PC-3 (cell line): ENCODE data around the gene AKT1. TPM values are rescaled to one million over a fixed set of nuclear protein-coding genes. Genes with fewer than 3 reads are reported as not detected.

Experiments used
- ATAC-seq: fragments of 200-7000 bp; cut with Tn5 transposase; 2 replicates; pipeline ENCODE4 v1.9.1; 2020; ENCODE audit warnings: mild to moderate bottlenecking, moderate library complexity
- BruUV-seq: library from RNA; stranded (reverse); fragments of 400-500 nt; replicated peaks from 2 replicates; lab custom pipeline; 2021; lab: Mats Ljungman, UMichigan
- CTCF ChIA-PET: fragments of 300-600 bp; sonication (Branson Sonifier 250); formaldehyde crosslinking; loops from one replicate; lab custom pipeline; 2022; ENCODE audit warnings: antibody characterized with exemption; lab: Charles Lee
- POLR2A ChIA-PET: fragments of 300-600 bp; sonication (Branson Sonifier 250); formaldehyde crosslinking; loops from one replicate; lab custom pipeline; 2022; ENCODE audit warnings: antibody characterized with exemption; ENCODE audit not compliant: unreplicated experiment; lab: Charles Lee
- DNase-seq: peaks from one replicate; pipeline ENCODE4 v3.0.0-alpha.2; 2015
- H2AFZ ChIP-seq: fragments of 300-600 bp; sonication (generic); 2 replicates; pipeline ENCODE4 v1.6.0; 2016; ENCODE audit warnings: antibody characterized with exemption, low read length
- H3F3A ChIP-seq: fragments of 300-600 bp; sonication (generic); one replicate; pipeline ENCODE4 v1.6.0; 2017; ENCODE audit warnings: antibody characterized with exemption, low read length, control low read depth, mild to moderate bottlenecking; ENCODE audit not compliant: unreplicated experiment
- H3K27ac ChIP-seq: fragments of 300-600 bp; sonication (generic); 2 replicates; pipeline ENCODE4 v1.5.1; 2016; ENCODE audit warnings: mild to moderate bottlenecking, low read length
- H3K27me3 ChIP-seq: fragments of 300-600 bp; sonication (generic); 2 replicates; pipeline ENCODE4 v1.6.1; 2016; ENCODE audit warnings: low read length, mixed read lengths
- H3K36me3 ChIP-seq: fragments of 300-600 bp; sonication (generic); 2 replicates; pipeline ENCODE4 v1.6.1; 2016; ENCODE audit warnings: low read depth, mixed run types, low read length, mixed read lengths
- H3K4me1 ChIP-seq: fragments of 300-600 bp; sonication (generic); 2 replicates; pipeline ENCODE4 v1.5.1; 2016; ENCODE audit warnings: low read length; ENCODE audit not compliant: insufficient read depth
- H3K4me2 ChIP-seq: fragments of 300-600 bp; sonication (generic); 2 replicates; pipeline ENCODE4 v1.6.0; 2016; ENCODE audit warnings: low read length
- H3K4me3 ChIP-seq: fragments of 300-600 bp; sonication (generic); 2 replicates; pipeline ENCODE4 v1.5.1; 2016; ENCODE audit warnings: mild to moderate bottlenecking, low read length, mixed read lengths
- H3K79me2 ChIP-seq: fragments of 300-600 bp; sonication (generic); 2 replicates; pipeline ENCODE4 v1.6.1; 2017; ENCODE audit warnings: low read length, mixed read lengths
- H3K9ac ChIP-seq: fragments of 300-600 bp; sonication (generic); 2 replicates; pipeline ENCODE4 v1.6.0; 2016; ENCODE audit warnings: mild to moderate bottlenecking, low read length
- H3K9me2 ChIP-seq: fragments of 300-600 bp; sonication (generic); replicated peaks from 2 replicates; pipeline ENCODE4 v1.6.1; 2016; ENCODE audit warnings: mixed run types, low read length, mixed read lengths
- H3K9me3 ChIP-seq: fragments of 300-600 bp; sonication (generic); 2 replicates; pipeline ENCODE4 v1.6.1; 2016; ENCODE audit warnings: low read length, mixed read lengths
- H4K20me1 ChIP-seq: fragments of 300-600 bp; sonication (generic); 2 replicates; pipeline ENCODE4 v1.6.1; 2016; ENCODE audit warnings: low read length, mixed read lengths
- EZH2 ChIP-seq: fragments of 300-600 bp; sonication (generic); IDR thresholded peaks from one replicate; pipeline ENCODE4 v1.6.1; 2017; ENCODE audit warnings: antibody characterized with exemption, mild to moderate bottlenecking, low read length; ENCODE audit not compliant: unreplicated experiment
- EZH2phosphoT487 ChIP-seq: fragments of 300-600 bp; sonication (generic); IDR thresholded peaks from 2 replicates; pipeline ENCODE4 v1.6.1; 2018; ENCODE audit warnings: mild to moderate bottlenecking, antibody characterized with exemption, low read length, borderline replicate concordance
- intact Hi-C: fragments of 100-400 bp; cut with micrococcal nuclease; formaldehyde crosslinking; loops from 2 replicates; pipeline ENCODE4 v1.9.0; 2023
- total RNA-seq: library from RNA; depleted of rRNA; stranded (reverse); fragments of >200 nt; gene quantifications from 2 replicates; pipeline ENCODE4 v1.2.3, GENCODE V29; 2014
- TF ChIP-seq, protein P1 (sequence below): fragments of 300-600 bp; sonication (generic); conservative IDR thresholded peaks from 2 replicates; pipeline ENCODE4 v1.5.1; 2017; ENCODE audit warnings: antibody characterized with exemption, low read depth, mild to moderate bottlenecking, low read length

AKT1 gene
- total RNA-seq, 1 experiment from 2014 or later, result 196 TPM

DNA sequence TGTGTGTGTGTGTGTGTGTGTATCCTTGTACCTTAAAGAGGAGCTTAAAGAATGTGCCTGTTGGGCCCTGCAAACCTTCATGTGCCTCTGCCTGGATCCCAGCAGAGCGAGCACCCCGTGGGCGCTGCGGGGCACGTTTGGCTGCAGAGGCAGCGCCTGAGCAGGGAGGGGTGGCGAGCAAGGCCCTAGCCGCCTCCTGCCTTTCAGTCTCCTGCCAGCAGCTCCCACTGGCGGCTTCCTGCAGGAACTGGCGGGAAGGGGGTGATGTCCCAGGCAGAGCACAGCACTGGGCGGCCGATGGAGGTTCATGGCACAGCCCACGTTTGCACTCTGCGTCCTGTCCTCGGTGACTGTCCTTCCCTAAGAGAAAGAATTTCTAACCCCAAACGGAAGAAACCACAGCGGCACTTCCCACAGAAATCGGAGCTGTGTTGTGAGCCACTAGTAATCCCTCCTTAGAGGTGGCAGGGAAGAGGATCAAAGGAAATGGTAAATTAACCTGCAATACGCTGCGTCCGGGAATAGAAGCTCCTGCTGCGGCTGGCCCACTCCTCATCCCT, 25.2 kb upstream of the AKT1 start:
- Histone ChIP-seq H3K27ac (no peak overlapping the region), H2AFZ (no peak overlapping the region), H3K79me2 (peaks cover 13% of the 10 kb centered on the region), H4K20me1 (no peaks in the 10 kb centered on the region), H3K9me2 (no peaks in the 10 kb centered on the region), H3K9me3 (no peaks in the 10 kb centered on the region), H3K4me2 (no peak overlapping the region), H3K9ac (no peak overlapping the region), H3K4me1 (peaks cover 13% of the 10 kb centered on the region), H3F3A (no peaks in the 10 kb centered on the region), H3K36me3 (no peaks in the 10 kb centered on the region), H3K27me3 (no peaks in the 10 kb centered on the region), H3K4me3 (no peak overlapping the region)
- POLR2A ChIA-PET, result no interaction called here
- CTCF ChIA-PET, result no interaction called here
- DNase-seq, result no peak
- no TSS peak for BruUV-seq
- no peak for TF ChIP-seq EZH2phosphoT487
- ATAC-seq, result no peak
- intact Hi-C loops, result no loop called here

DNA sequence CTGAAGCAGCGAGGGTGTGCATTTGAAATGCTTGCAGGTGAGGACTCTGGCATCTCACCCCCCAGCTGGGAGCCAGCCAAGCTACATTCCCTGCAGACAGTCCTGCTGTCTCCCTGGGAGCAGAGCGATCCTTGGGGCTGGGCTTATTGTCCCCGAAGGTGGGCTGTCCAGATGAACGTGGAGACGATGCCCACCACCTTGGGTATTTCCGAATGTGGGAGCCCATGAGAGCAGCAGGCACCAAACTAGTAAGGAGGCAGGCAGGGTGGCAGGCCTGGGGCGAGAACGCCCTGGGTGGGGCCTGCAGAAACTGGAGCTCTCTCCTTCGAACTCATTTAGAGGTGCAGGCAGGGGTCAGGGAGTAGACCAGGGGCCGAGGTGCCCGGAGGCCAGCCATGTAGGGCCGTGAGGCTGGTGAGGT, 23.8 kb upstream of the AKT1 start:
- H3K4me1 ChIP-seq, result peaks cover 13% of the 10 kb centered on the region; the same call in 1 of the 2 replicates
- TF ChIP-seq, protein P1, sequence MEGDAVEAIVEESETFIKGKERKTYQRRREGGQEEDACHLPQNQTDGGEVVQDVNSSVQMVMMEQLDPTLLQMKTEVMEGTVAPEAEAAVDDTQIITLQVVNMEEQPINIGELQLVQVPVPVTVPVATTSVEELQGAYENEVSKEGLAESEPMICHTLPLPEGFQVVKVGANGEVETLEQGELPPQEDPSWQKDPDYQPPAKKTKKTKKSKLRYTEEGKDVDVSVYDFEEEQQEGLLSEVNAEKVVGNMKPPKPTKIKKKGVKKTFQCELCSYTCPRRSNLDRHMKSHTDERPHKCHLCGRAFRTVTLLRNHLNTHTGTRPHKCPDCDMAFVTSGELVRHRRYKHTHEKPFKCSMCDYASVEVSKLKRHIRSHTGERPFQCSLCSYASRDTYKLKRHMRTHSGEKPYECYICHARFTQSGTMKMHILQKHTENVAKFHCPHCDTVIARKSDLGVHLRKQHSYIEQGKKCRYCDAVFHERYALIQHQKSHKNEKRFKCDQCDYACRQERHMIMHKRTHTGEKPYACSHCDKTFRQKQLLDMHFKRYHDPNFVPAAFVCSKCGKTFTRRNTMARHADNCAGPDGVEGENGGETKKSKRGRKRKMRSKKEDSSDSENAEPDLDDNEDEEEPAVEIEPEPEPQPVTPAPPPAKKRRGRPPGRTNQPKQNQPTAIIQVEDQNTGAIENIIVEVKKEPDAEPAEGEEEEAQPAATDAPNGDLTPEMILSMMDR, result no peak
- TF ChIP-seq EZH2phosphoT487 (no peak), EZH2 (no peak)
- no TSS peak for BruUV-seq
- ATAC-seq (no peak), DNase-seq (no peak)
- no peaks in the 10 kb centered on the region for H3F3A ChIP-seq
- no peaks in the 10 kb centered on the region for H3K27me3 ChIP-seq
- H3K4me2 ChIP-seq, result no peak overlapping the region
- H4K20me1 ChIP-seq, result no peaks in the 10 kb centered on the region
- no peak overlapping the region for H3K27ac ChIP-seq
- ChIA-PET CTCF (no interaction called here), POLR2A (no interaction called here)
- intact Hi-C loops, result no loop called here
- no peaks in the 10 kb centered on the region for H3K9me3 ChIP-seq
- no peaks in the 10 kb centered on the region for H3K36me3 ChIP-seq
- peaks cover 25% of the 10 kb centered on the region for H3K79me2 ChIP-seq
- no peak overlapping the region for H2AFZ ChIP-seq
- no peaks in the 10 kb centered on the region for H3K9me2 ChIP-seq
- H3K9ac ChIP-seq, result no peak overlapping the region
- H3K4me3 ChIP-seq, result no peak overlapping the region

DNA sequence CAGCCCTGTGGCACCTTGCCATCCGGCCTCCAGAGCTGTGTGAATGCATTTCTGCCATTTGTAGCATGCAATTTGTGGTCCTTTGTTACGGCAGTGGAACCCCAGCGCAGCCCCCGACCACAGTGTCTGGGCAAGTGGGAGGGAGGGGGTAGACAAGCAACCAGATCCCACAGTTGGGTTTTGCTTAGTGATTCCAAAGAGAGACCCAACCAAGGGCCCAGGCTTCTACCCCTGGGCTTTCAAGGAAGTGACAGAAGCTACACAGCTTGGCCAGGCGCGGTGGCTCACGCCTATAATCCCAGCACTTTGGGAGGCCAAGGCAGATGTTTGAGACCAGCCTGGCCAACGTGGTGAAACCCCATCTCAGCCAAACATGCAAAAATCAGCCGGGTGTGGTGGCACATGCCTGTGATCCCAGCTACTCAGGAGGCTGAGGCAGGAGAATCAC, 23.2 kb upstream of the AKT1 start:
- Histone ChIP-seq H3K27ac (no peak overlapping the region), H3K9ac (no peak overlapping the region), H3K4me1 (peaks cover 13% of the 10 kb centered on the region; the same call in 1 of the 2 replicates), H3K4me2 (no peak overlapping the region), H3K9me2 (no peaks in the 10 kb centered on the region), H4K20me1 (no peaks in the 10 kb centered on the region), H3F3A (no peaks in the 10 kb centered on the region), H3K79me2 (peaks cover 27% of the 10 kb centered on the region), H3K36me3 (no peaks in the 10 kb centered on the region), H3K4me3 (no peak overlapping the region), H3K27me3 (no peaks in the 10 kb centered on the region), H2AFZ (no peak overlapping the region), H3K9me3 (no peaks in the 10 kb centered on the region)
- intact Hi-C loops, result no loop called here
- CTCF ChIA-PET, result no interaction called here
- TF ChIP-seq, protein P1, result no peak
- TF ChIP-seq EZH2, result no peak
- no peak for TF ChIP-seq EZH2phosphoT487
- no TSS peak for BruUV-seq
- ATAC-seq, result no peak
- no peak for DNase-seq
- POLR2A ChIA-PET, result no interaction called here
